GM21526 (cell line): ENCODE data around the gene PRELID1.
"Not testable (repeated sequence)": the region's sequence is repeated elsewhere in the genome, so short reads cannot be mapped to it uniquely, and the experiment has no call there.

Experiments used
- ATAC-seq: cut with Tn5 transposase; IDR thresholded peaks from one replicate; pipeline ENCODE4 v1.9.1; 2021; ENCODE audit warnings: moderate library complexity; ENCODE audit not compliant: unreplicated experiment, low FRiP score

The PRELID1 gene

GRCh38 chr5:177297922-177298321 is 5.7 kb upstream of the PRELID1 start:
- ATAC-seq = no peak

- ATAC-seq = no peak
Observed at GRCh38 chr5:177299697-177300096, 3.9 kb upstream of the PRELID1 start.

GRCh38 chr5:177300236-177300880 is 3.2 kb upstream of the PRELID1 start:
- peak; percentile 40 for ATAC-seq

- no peak for ATAC-seq
Observed at GRCh38 chr5:177300951-177301350, 2.6 kb upstream of the PRELID1 start.

GRCh38 chr5:177301503-177302165 is 2.0 kb upstream of the PRELID1 start:
- ATAC-seq = no peak

- ATAC-seq = no peak
Observed at GRCh38 chr5:177302354-177303110, 1.1 kb upstream of the PRELID1 start.

GRCh38 chr5:177303925-177304391 is 359 bp downstream of the PRELID1 start:
- ATAC-seq = no peak

GRCh38 chr5:177304392-177305119 is 957 bp downstream of the PRELID1 start:
- ATAC-seq = no peak

GRCh38 chr5:177306103-177306640 is 2.6 kb downstream of the PRELID1 start:
- ATAC-seq = not testable (repeated sequence)

- ATAC-seq = no peak
Observed at GRCh38 chr5:177306674-177307543, 3.3 kb downstream of the PRELID1 start.

GRCh38 chr5:177307544-177308363 is 4.2 kb downstream of the PRELID1 start:
- ATAC-seq = no peak

GRCh38 chr5:177308740-177309139 is 5.1 kb downstream of the PRELID1 start:
- no peak for ATAC-seq

GRCh38 chr5:177309351-177310191 is 6.0 kb downstream of the PRELID1 start:
- no peak for ATAC-seq

GRCh38 chr5:177310332-177310731 is 6.7 kb downstream of the PRELID1 start:
- ATAC-seq = no peak

GRCh38 chr5:177310757-177311391 is 7.3 kb downstream of the PRELID1 start:
- no peak for ATAC-seq

GRCh38 chr5:177311392-177311722 is 7.8 kb downstream of the PRELID1 start:
- peak; percentile 2 for ATAC-seq
